Thoracic aorta (tissue), 2 donors: Measurements from ENCODE around the gene KCTD1. TPM values are rescaled to one million over a fixed set of nuclear protein-coding genes. Genes with fewer than 3 reads are reported as not detected.
A peak's percentile ranks its signal among the peaks of the same experiment; 100 is the strongest.

ENCODE experiments used
- ATAC-seq: fragments of 150-250 bp; one replicate; pipeline ENCODE4 v1.8.0; 2017; ENCODE audit warnings: low read depth; ENCODE audit not compliant: insufficient number of reproducible peaks, low FRiP score
- DNase-seq: peaks from one replicate; pipeline ENCODE4 v3.0.0-alpha.2; 2020; ENCODE audit warnings: low spot score
- H3K27ac ChIP-seq, 2 donors: fragments of 200-600 bp; sonication (generic); 1 replicate in 1 of 2; 2 replicates in 1 of 2; pipeline ENCODE4 v1.5.1; 2016; ENCODE audit warnings: mild to moderate bottlenecking in 2 of 2, moderate library complexity in 2 of 2
- H3K27me3 ChIP-seq: fragments of 200-600 bp; sonication (generic); replicated peaks from 2 replicates; pipeline ENCODE4 v1.6.0; 2016; ENCODE audit warnings: mild to moderate bottlenecking; ENCODE audit not compliant: insufficient read depth
- H3K36me3 ChIP-seq: fragments of 200-600 bp; sonication (generic); one replicate; pipeline ENCODE4 v1.5.1; 2016
- H3K4me1 ChIP-seq, 2 donors: fragments of 200-600 bp; sonication (generic); 1 replicate in 1 of 2; 2 replicates in 1 of 2; pipeline versions ENCODE4 v1.5.1 to v1.6.0; 2016; ENCODE audit warnings: low read depth in 2 of 2, mild to moderate bottlenecking in 1 of 2; ENCODE audit not compliant: control insufficient read depth in 1 of 2
- H3K4me3 ChIP-seq: fragments of 200-600 bp; sonication (generic); 2 replicates; pipeline ENCODE4 v1.5.1; 2016; ENCODE audit warnings: mild to moderate bottlenecking
- H3K9me3 ChIP-seq: fragments of 200-600 bp; sonication (generic); 2 replicates; pipeline ENCODE4 v1.5.1; 2016
- total RNA-seq, 2 donors: library from RNA; depleted of rRNA; stranded (reverse); fragments of >200 nt; gene quantifications; one replicate each; pipeline versions ENCODE4 v1.1.0 to v1.2.3, GENCODE V29; 2016
- TF ChIP-seq, protein P1 (sequence below): fragments of 200-600 bp; sonication (generic); IDR thresholded peaks from one replicate; pipeline ENCODE4 v1.5.1; 2019; ENCODE audit warnings: antibody characterized with exemption

The KCTD1 gene
- total RNA-seq, 2 donors from 2014 or later: 13.4 to 14.7 TPM

DNA sequence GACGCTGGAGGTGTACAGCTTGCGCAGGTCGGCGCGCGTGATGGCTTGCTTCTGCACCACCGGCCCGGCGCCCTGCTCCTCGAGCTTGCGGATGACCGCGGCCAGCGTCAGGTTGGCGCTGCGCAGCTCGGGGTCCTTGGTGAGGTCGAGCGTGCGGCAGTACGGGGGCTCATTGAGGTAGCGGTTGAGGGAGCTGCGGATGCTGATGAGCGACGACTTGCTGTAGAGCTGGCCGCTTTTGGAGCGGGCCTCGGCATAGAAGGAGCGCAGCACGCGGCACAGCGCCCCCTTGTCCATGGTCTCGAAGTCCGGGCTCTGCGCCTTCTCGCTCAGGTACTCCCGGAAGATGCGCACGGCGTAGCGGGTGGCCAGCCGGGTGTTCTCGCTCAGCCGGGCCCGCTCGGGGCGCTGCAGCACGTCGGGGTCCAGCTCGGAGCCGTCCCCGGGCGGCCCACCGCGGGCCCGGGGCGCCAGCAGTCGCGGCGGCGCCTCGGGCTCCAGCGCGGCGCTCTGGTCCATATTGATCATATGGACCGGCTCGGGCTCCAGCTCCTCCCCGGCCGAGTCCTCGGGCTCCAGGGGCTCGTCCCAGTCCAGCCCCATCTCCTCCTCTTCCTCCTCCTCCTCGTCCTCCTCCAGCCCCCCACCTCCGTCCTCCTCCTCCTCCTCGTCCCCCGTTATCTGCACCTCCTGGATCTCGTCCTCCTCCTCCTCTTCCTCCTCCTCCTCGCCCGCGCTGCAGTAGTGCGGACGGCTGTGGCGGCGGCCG lies 523 bp downstream of the KCTD1 start:
- H3K4me1 ChIP-seq: peaks cover 5 to 58% of the 10 kb centered on the region in 2 donors
- peak overlapping the region; percentile 37 to 67 for H3K27ac ChIP-seq
- TF ChIP-seq, protein P1, sequence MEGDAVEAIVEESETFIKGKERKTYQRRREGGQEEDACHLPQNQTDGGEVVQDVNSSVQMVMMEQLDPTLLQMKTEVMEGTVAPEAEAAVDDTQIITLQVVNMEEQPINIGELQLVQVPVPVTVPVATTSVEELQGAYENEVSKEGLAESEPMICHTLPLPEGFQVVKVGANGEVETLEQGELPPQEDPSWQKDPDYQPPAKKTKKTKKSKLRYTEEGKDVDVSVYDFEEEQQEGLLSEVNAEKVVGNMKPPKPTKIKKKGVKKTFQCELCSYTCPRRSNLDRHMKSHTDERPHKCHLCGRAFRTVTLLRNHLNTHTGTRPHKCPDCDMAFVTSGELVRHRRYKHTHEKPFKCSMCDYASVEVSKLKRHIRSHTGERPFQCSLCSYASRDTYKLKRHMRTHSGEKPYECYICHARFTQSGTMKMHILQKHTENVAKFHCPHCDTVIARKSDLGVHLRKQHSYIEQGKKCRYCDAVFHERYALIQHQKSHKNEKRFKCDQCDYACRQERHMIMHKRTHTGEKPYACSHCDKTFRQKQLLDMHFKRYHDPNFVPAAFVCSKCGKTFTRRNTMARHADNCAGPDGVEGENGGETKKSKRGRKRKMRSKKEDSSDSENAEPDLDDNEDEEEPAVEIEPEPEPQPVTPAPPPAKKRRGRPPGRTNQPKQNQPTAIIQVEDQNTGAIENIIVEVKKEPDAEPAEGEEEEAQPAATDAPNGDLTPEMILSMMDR: no peak
- no peak for ATAC-seq
- peak overlapping the region; percentile 93 for H3K4me3 ChIP-seq
- DNase-seq: no peak
- H3K9me3 ChIP-seq: no peaks in the 10 kb centered on the region
- no peaks in the 10 kb centered on the region for H3K36me3 ChIP-seq
- no peaks in the 10 kb centered on the region for H3K27me3 ChIP-seq

DNA sequence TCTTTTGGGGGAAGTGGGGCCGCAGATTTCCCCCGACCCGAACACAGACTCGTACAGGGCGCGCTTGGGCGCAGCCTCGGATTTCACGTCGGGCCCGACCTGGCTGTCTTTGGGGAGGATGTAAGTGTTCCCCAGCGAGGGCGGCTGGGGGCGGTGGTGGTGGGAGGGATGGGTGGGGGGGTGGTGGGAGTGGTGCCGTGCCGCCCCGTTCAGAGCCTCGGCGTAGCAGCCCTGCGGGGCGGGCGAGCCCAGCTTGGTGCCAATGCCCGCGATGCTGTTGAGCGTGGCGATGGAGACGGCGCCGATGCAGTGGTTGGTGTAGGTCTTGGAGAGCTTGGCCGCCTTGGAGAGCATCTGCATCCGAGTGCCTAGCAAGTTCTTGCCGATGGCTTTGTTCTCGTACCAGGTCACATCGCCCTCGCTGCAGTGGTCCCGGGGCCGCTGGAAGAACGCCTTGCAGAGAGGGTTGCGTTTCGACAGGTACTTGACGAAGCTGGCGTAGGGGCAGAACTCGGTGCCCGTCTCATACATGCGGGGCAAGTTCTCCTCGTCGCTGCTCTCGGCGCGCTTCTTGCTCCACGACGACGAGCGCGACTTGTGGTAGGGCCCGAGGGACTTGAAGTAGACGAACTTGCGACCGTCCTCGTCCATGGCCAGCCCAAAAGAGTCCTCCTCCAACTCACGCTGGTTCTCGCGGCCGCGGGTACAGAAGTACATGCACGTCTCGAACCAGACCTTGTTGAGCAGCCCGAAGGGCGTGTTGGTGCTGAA lies 1.3 kb downstream of the KCTD1 start:
- ATAC-seq: no peak
- no peak for DNase-seq
- Histone ChIP-seq H3K27me3 (no peaks in the 10 kb centered on the region), H3K27ac (no peak overlapping the region), H3K4me3 (peak overlapping the region; percentile 93), H3K36me3 (no peaks in the 10 kb centered on the region), H3K4me1 (peaks cover 5 to 58% of the 10 kb centered on the region in 2 donors), H3K9me3 (no peaks in the 10 kb centered on the region)
- TF ChIP-seq, protein P1: no peak

DNA sequence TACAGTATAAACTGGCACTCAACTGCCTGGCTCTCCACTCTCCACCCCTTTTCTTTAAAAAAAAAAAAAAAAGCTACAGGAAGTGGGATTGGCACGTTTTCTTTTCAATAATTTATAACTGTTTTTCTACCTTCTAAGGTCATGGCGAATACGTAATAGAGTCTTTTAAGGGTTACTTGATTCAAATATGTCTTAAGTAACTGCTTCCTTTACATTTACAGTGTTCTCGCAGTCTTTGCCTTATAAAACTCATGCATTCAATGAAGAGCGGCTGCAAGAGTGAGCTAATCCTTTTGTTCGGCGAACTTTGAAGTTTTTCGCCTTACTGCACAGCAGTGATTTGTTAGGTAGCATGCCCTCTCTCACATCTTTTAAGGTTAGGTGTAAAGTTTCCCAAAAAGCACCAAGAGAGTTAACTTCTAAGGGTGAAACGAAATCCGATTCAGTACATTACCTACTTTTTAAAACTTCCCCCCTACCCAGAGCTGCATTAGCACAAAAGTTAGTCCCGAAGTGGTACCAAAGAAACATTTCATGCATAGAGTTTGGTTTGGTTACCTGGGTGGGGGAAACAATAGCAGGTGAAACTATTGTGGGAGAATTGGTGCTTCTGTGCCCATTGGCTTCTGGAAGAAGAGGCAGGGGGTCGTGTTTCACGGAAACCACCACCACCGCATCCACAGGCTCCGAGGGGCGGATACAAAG lies 2.0 kb downstream of the KCTD1 start:
- DNase-seq (no peak), ATAC-seq (no peak)
- Histone ChIP-seq H3K27ac (no peak overlapping the region), H3K4me3 (no peak overlapping the region), H3K36me3 (no peaks in the 10 kb centered on the region), H3K9me3 (no peaks in the 10 kb centered on the region), H3K4me1 (peaks cover 5 to 54% of the 10 kb centered on the region in 2 donors), H3K27me3 (no peaks in the 10 kb centered on the region)
- TF ChIP-seq, protein P1: no peak

DNA sequence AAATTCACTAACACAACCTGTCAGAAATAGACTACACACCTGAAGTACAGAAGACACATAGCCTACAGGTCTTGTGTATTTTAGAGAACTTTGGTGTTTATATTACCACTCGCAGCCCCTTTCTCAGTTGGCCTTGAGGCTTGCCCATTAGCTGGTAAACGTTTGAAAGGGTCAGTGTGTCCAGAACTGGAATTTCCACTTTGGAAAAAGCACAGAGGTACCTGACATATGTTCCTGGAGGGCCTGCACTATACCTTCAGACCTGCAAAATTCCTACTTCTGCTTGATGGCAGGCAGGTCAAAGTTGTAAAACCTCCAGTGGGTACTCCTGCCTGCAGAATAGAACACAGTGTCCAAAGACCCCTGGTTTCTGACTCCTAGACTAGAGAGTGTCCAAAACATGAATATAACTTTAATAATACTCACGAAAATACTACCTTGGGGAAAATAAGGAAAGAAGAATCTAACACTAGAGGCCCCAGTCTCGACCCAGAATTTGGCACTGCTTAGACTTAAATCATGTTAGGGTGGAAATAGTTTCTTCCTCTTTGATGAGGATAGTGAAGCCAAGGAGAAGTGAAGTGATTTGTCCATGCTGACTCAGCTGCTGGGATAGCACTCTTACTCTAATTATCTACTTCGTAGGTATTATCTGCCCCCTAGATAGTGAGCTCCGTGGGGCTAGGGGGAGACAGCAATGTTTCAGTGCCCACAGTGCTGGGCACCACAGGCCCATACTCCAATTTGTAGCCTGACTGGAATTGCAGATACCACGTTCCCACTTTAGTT lies 2.8 kb downstream of the KCTD1 start:
- no peaks in the 10 kb centered on the region for H3K9me3 ChIP-seq
- TF ChIP-seq, protein P1: no peak
- H3K27ac ChIP-seq: no peak overlapping the region
- no peaks in the 10 kb centered on the region for H3K27me3 ChIP-seq
- DNase-seq (no peak), ATAC-seq (no peak)
- no peak overlapping the region for H3K4me3 ChIP-seq
- H3K36me3 ChIP-seq: no peaks in the 10 kb centered on the region
- H3K4me1 ChIP-seq: peaks cover 5 to 46% of the 10 kb centered on the region in 2 donors
